NCI-H1436 (cell line): ENCODE measurements around the gene BNC1.

Source experiments
- DNase-seq: peaks from one replicate; lab custom pipeline; 2025; lab: John Stamatoyannopoulos, UW

The BNC1 gene

GRCh38 chr15:83284559-83285283 lies at the start of gene BNC1:
Gene BNC1, minus strand, starts transcription at chr15:83284664. Its CDS starts 36 bp downstream, at chr15:83284628.
- no peak for DNase-seq

- no peak for DNase-seq
These were observed 42.6 kb upstream of the BNC1 start for GRCh38 chr15:83327041-83327440.

- no peak for DNase-seq
These were observed 40.3 kb upstream of the BNC1 start for GRCh38 chr15:83324799-83325198.

- no peak for DNase-seq
These were observed 38.8 kb upstream of the BNC1 start for GRCh38 chr15:83323296-83323711.

GRCh38 chr15:83322691-83323090 lies 38.2 kb upstream of the BNC1 start:
- DNase-seq: no peak

GRCh38 chr15:83322061-83322460 lies 37.6 kb upstream of the BNC1 start:
- no peak for DNase-seq

- DNase-seq: no peak
These were observed 36.4 kb upstream of the BNC1 start for GRCh38 chr15:83320844-83321243.

GRCh38 chr15:83320404-83320803 lies 35.9 kb upstream of the BNC1 start:
- no peak for DNase-seq

GRCh38 chr15:83319771-83320170 lies 35.3 kb upstream of the BNC1 start:
- DNase-seq: no peak

GRCh38 chr15:83318861-83319415 lies 34.5 kb upstream of the BNC1 start:
- no peak for DNase-seq

GRCh38 chr15:83318036-83318435 lies 33.6 kb upstream of the BNC1 start:
- no peak for DNase-seq

GRCh38 chr15:83312071-83312470 lies 27.6 kb upstream of the BNC1 start:
- no peak for DNase-seq

GRCh38 chr15:83310521-83311456 lies 26.3 kb upstream of the BNC1 start:
- no peak for DNase-seq

- no peak for DNase-seq
These were observed 24.2 kb upstream of the BNC1 start for GRCh38 chr15:83308671-83309070.

- no peak for DNase-seq
These were observed 22.1 kb upstream of the BNC1 start for GRCh38 chr15:83306561-83306960.

- DNase-seq: no peak
These were observed 21.3 kb upstream of the BNC1 start for GRCh38 chr15:83305704-83306291.

GRCh38 chr15:83304861-83305703 lies 20.6 kb upstream of the BNC1 start:
- no peak for DNase-seq

- no peak for DNase-seq
These were observed 19.1 kb upstream of the BNC1 start for GRCh38 chr15:83303535-83303934.

- DNase-seq: no peak
These were observed 16.4 kb upstream of the BNC1 start for GRCh38 chr15:83300826-83301225.

- no peak for DNase-seq
These were observed 15.0 kb upstream of the BNC1 start for GRCh38 chr15:83299462-83299861.

GRCh38 chr15:83295417-83295816 lies 11.0 kb upstream of the BNC1 start:
- DNase-seq: no peak

GRCh38 chr15:83293201-83293600 lies 8.7 kb upstream of the BNC1 start:
- DNase-seq: no peak
